K562 (cell line): ENCODE measurements around the gene OSGIN1. TPM values are rescaled to one million over a fixed set of nuclear protein-coding genes. Genes with fewer than 3 reads are reported as not detected.
A peak's percentile ranks its signal among the peaks of the same experiment; 100 is the strongest.

Experiments used
- ATAC-seq: fragments of 200-7000 bp; cut with Tn5 transposase; 3 replicates; pipeline ENCODE4 v1.9.1; 2020; ENCODE audit warnings: moderate library complexity
- BruUV-seq: library from RNA; stranded (reverse); fragments of 400-500 nt; replicated peaks from 2 replicates; lab custom pipeline; 2021; lab: Mats Ljungman, UMichigan
- CTCF ChIA-PET: fragments of 300-600 bp; formaldehyde crosslinking; extraction: SDS; loops from one replicate; lab custom pipeline; 2021; ENCODE audit warnings: low intra/inter-chr PET ratio; lab: Yijun Ruan, JAX
- POLR2A ChIA-PET: fragments of 300-600, 350-650 bp; sonication (Branson Sonifier 250); formaldehyde crosslinking; extraction: SDS; loops from one replicate; lab custom pipeline; 2021; ENCODE audit warnings: antibody characterized with exemption, inconsistent platforms; lab: Yijun Ruan, JAX
- DNase-seq, 4 experiments: peaks; one replicate each; pipeline versions ENCODE4 v3.0.0 to v3.0.0-alpha.2; 2011 to 2018; ENCODE audit warnings: low spot score in 3 of 4, mixed read lengths in 3 of 4; ENCODE audit errors: extremely low read depth in 1 of 4
- FAIRE-seq: peaks from 2 replicates; lab custom pipeline; 2011; peaks lifted over from hg19 to GRCh38; lab: Jason Lieb, UNC
- H2AFZ ChIP-seq: 2 replicates; pipeline ENCODE4 v1.6.0; 2011; ENCODE audit warnings: low read depth, low read length, control low read depth, inconsistent platforms
- H3K27ac ChIP-seq: fragments of 200-600 bp; 3 replicates; pipeline ENCODE4 v1.8.0; 2011; ENCODE audit warnings: low read depth, mild to moderate bottlenecking, control low read depth, inconsistent platforms, low read length, moderate library complexity, mixed read lengths; ENCODE audit errors: extremely low read depth
- H3K27me3 ChIP-seq, 2 experiments: fragments of 300-600 bp in 1 of 2; 2 replicates in 1 of 2; 3 replicates in 1 of 2; pipeline versions ENCODE4 v1.6.0 to v1.8.0; 2011; ENCODE audit warnings: inconsistent platforms in 2 of 2, low read length in 2 of 2, mild to moderate bottlenecking in 1 of 2, mixed read lengths in 1 of 2, moderate library complexity in 1 of 2; ENCODE audit not compliant: control insufficient read depth in 2 of 2, insufficient read depth in 2 of 2
- H3K36me3 ChIP-seq: fragments of 300-600 bp; 3 replicates; pipeline ENCODE4 v1.8.0; 2011; ENCODE audit warnings: mild to moderate bottlenecking, low read length, inconsistent platforms; ENCODE audit not compliant: control insufficient read depth, insufficient read depth
- H3K4me1 ChIP-seq, 2 experiments: fragments of 200-600 bp in 1 of 2; replicated peaks in 1 of 2; 2 replicates in 1 of 2; 3 replicates in 1 of 2; pipeline versions ENCODE4 v1.5.1 to v1.8.0; 2011; ENCODE audit warnings: inconsistent platforms in 2 of 2, low read length in 2 of 2, mild to moderate bottlenecking in 1 of 2, mixed read lengths in 1 of 2, moderate library complexity in 1 of 2; ENCODE audit not compliant: control insufficient read depth in 2 of 2, insufficient read depth in 2 of 2
- H3K4me2 ChIP-seq: 2 replicates; pipeline ENCODE4 v1.6.1; 2011; ENCODE audit warnings: low read length, control low read depth, inconsistent platforms, mixed read lengths; ENCODE audit not compliant: insufficient read depth
- H3K4me3 ChIP-seq: fragments of 200-600 bp; sonication (generic), shearing (Covaris generic); 2 replicates; pipeline ENCODE4 v1.5.1; 2016; ENCODE audit warnings: control low read depth, inconsistent platforms
- H3K79me2 ChIP-seq: fragments of 200-600 bp; 3 replicates; pipeline ENCODE4 v1.8.0; 2011; ENCODE audit warnings: low read length, inconsistent platforms; ENCODE audit not compliant: control insufficient read depth, insufficient read depth
- H3K9ac ChIP-seq, 2 experiments: 2 replicates each; pipeline versions ENCODE4 v1.6.0 to v1.6.1; 2011; ENCODE audit warnings: low read depth in 2 of 2, low read length in 2 of 2, control low read depth in 1 of 2, inconsistent platforms in 1 of 2, mild to moderate bottlenecking in 1 of 2, mixed read lengths in 1 of 2; ENCODE audit not compliant: insufficient read depth in 1 of 2
- H3K9me1 ChIP-seq: one replicate; pipeline ENCODE4 v1.6.0; 2011; ENCODE audit warnings: inconsistent platforms, mild to moderate bottlenecking, low read length, moderate library complexity; ENCODE audit not compliant: control insufficient read depth, insufficient read depth
- H3K9me3 ChIP-seq: replicated peaks from 2 replicates; pipeline ENCODE4 v1.5.1; 2011; ENCODE audit warnings: low read depth, low read length, inconsistent platforms; ENCODE audit not compliant: control insufficient read depth, insufficient read depth
- H4K20me1 ChIP-seq: replicated peaks from 2 replicates; pipeline ENCODE4 v1.6.1; 2011; ENCODE audit warnings: low read length, inconsistent platforms, mixed read lengths; ENCODE audit not compliant: control insufficient read depth, insufficient read depth
- CEBPB ChIP-seq: fragments of 450-650 bp; IDR thresholded peaks from 2 replicates; pipeline ENCODE4 v1.6.1; 2016; ENCODE audit warnings: missing genetic modification characterization, missing compliant biosample characterization
- CEBPG ChIP-seq, 3 experiments: fragments of 200-800 bp in 1 of 3; sonication (Bioruptor generic) in 1 of 3; sonication (generic) in 1 of 3; formaldehyde crosslinking in 1 of 3; IDR thresholded peaks in 2 of 3; conservative IDR thresholded peaks in 1 of 3; 2 replicates each; pipeline versions ENCODE4 v1.6.1 to v1.8.0; 2016 to 2022; ENCODE audit warnings: missing compliant biosample characterization in 2 of 3, missing genetic modification characterization in 2 of 3, mild to moderate bottlenecking in 1 of 3, missing genetic modification reagents in 1 of 3
- ETV1 ChIP-seq: fragments of 450-650 bp; conservative IDR thresholded peaks from 2 replicates; pipeline ENCODE4 v1.6.1; 2016; ENCODE audit warnings: missing genetic modification characterization, control low read depth, low read depth, missing compliant biosample characterization
- MEF2D ChIP-seq: conservative IDR thresholded peaks from 2 replicates; pipeline ENCODE4 v1.6.1; 2016; ENCODE audit warnings: low read depth, missing genetic modification characterization, missing compliant biosample characterization
- NFXL1 ChIP-seq: fragments of 450-650 bp; formaldehyde crosslinking; IDR thresholded peaks from 2 replicates; pipeline ENCODE4 v1.4.0; 2021; ENCODE audit warnings: mild to moderate bottlenecking
- SNRNP70 ChIP-seq: fragments of 200-400 bp; formaldehyde crosslinking; optimal IDR thresholded peaks from 2 replicates; pipeline ENCODE3; 2017; ENCODE audit warnings: low read depth, low read length
- TRIM24 ChIP-seq, 2 experiments: fragments of 450-650 bp; IDR thresholded peaks; 2 replicates each; pipeline ENCODE4 v1.6.1; 2016
- ZC3H11A ChIP-seq: IDR thresholded peaks from 2 replicates; pipeline ENCODE4 v1.6.1; 2012; ENCODE audit warnings: low read depth, low read length, improper control_type of control experiment
- ZNF224 ChIP-seq: sonication (generic); formaldehyde crosslinking; IDR thresholded peaks from 2 replicates; pipeline ENCODE4 v1.8.0; 2022; ENCODE audit warnings: mild to moderate bottlenecking, missing genetic modification reagents
- WGBS: fragments of 100-300 bp; shearing (Covaris generic); methylation state at CpG from one replicate; pipeline ENCODE4 v1.1.6; 2016; ENCODE audit warnings: low coverage, mixed read lengths; ENCODE audit not compliant: insufficient coverage; ENCODE audit errors: missing lambda C conversion rate; 5-methylcytosine and 5-hydroxymethylcytosine counted together
- in situ Hi-C: fragments of 300-500 bp; cut with MboI; formaldehyde crosslinking; loops from 4 replicates; pipeline ENCODE4 v1.15.0; 2018; ENCODE audit warnings: inconsistent platforms, mixed read lengths
- intact Hi-C: fragments of 100-400 bp; cut with micrococcal nuclease; formaldehyde crosslinking; loops from 2 replicates; pipeline ENCODE4 v1.14.2; 2022
- polyA plus RNA-seq, 8 experiments: library from polyadenylated mRNA; depleted of rRNA in 4 of 8; stranded (reverse) in 5 of 8; unstranded in 3 of 8; fragments of >200 nt; fragmentation: Nextera tagmentation in 2 of 8; fragmentation: Illumina TruSeq in 1 of 8; extraction: Ambion mirVana in 2 of 8; extraction: Trizol in 1 of 8; gene quantifications; 2 replicates each; pipeline versions ENCODE4 v1.2.1 to v1.2.3, GENCODE V29; 2011 to 2014; ENCODE audit warnings: inconsistent platforms in 1 of 8, missing spikeins in 1 of 8
- total RNA-seq, 7 experiments: library from RNA; depleted of rRNA in 6 of 7; stranded (reverse); fragments of >200 nt in 6 of 7; fragmentation: Illumina TruSeq in 2 of 7; extraction: Trizol in 2 of 7; gene quantifications; 2 replicates each; pipeline versions ENCODE4 v1.2.1 to v1.2.3, GENCODE V29; 2011 to 2021; ENCODE audit warnings: low replicate concordance in 1 of 7
- TF ChIP-seq, protein P1 (sequence below): fragments of 450-650 bp; IDR thresholded peaks from 2 replicates; pipeline ENCODE4 v1.6.1; 2016; ENCODE audit warnings: missing biosample characterization, missing genetic modification characterization
- TF ChIP-seq, protein P2 (sequence below), 2 experiments: fragments of 450-650 bp; IDR thresholded peaks; 2 replicates each; pipeline ENCODE4 v1.6.1; 2018; ENCODE audit warnings: mild to moderate bottlenecking in 2 of 2, low read depth in 1 of 2; ENCODE audit not compliant: partially characterized antibody in 2 of 2
- TF ChIP-seq, protein P3 (sequence below): IDR thresholded peaks from 3 replicates; pipeline ENCODE4 v1.6.1; 2011; ENCODE audit warnings: borderline replicate concordance, mild to moderate bottlenecking, moderate library complexity; ENCODE audit not compliant: insufficient read length; ENCODE audit errors: extremely low read depth

OSGIN1 gene
- total and polyA plus RNA-seq, 9 of the 15 experiments (the other 6 are each of a cell fraction or from before 2014, with no cell fraction given), result 0.03 to 3.6 (median 1.6) TPM

GRCh38 chr16:83994087-83994486, 41.0 kb downstream of the OSGIN1 start:
- ATAC-seq, result peak; percentile 6; the same call in 1 of the 3 replicates
- Histone ChIP-seq H3K9me1 (no peaks in the 10 kb centered on the region), H3K36me3 (no peaks in the 10 kb centered on the region), H3K79me2 (no peaks in the 10 kb centered on the region), H2AFZ (no peak overlapping the region), H3K27me3 (peaks cover 64 to 88% of the 10 kb centered on the region in 2 experiments), H3K27ac (no peak overlapping the region), H3K4me1 (peaks cover 2 to 5% of the 10 kb centered on the region in 2 experiments; a peak in 3 of 5 replicates), H3K4me2 (no peak overlapping the region), H3K4me3 (no peak overlapping the region), H3K9me3 (no peaks in the 10 kb centered on the region), H4K20me1 (peaks cover 13% of the 10 kb centered on the region; the same call in 1 of the 2 replicates), H3K9ac (no peak overlapping the region)
- intact Hi-C loops, result no loop called here
- no peak for FAIRE-seq
- in situ Hi-C loops, result no loop called here
- 14% methylated on average over 8 of the region's 8 CpGs for WGBS
- DNase-seq, result no peak
- ChIA-PET CTCF (no interaction called here), POLR2A (interaction anchor here (1.4 kb wide), 1 partner anchor 9 kb away, joined by 5 read pairs; no protein-coding TSS in a partner anchor)
- BruUV-seq, result no TSS peak
- TF ChIP-seq, protein P1, sequence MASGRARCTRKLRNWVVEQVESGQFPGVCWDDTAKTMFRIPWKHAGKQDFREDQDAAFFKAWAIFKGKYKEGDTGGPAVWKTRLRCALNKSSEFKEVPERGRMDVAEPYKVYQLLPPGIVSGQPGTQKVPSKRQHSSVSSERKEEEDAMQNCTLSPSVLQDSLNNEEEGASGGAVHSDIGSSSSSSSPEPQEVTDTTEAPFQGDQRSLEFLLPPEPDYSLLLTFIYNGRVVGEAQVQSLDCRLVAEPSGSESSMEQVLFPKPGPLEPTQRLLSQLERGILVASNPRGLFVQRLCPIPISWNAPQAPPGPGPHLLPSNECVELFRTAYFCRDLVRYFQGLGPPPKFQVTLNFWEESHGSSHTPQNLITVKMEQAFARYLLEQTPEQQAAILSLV (tag), result 0 out of 2 replicates have a peak, but pooled peaks have one; percentile 35
- TF ChIP-seq CEBPB (tag) (peak; percentile 98), ETV1 (tag) (no peak), ZC3H11A (no peak), SNRNP70 (no peak), ZNF224 (CRISPR knock-in tag) (no peak), TRIM24 (IDR thresholded peaks at IDR 0.05) (peak; percentile 34 to 68; a peak in 3 of 4 replicates), NFXL1 (CRISPR knock-in tag) (no peak), MEF2D (tag) (no peak), CEBPG (CRISPR knock-in tag; IDR thresholded peaks at IDR 0.05) (peak; percentile 91), CEBPG (tag; conservative IDR thresholded peaks at IDR 0.05 in 1 of 2, IDR thresholded peaks at IDR 0.05 in 1 of 2) (peak; percentile 99)
- TF ChIP-seq, protein P2, sequence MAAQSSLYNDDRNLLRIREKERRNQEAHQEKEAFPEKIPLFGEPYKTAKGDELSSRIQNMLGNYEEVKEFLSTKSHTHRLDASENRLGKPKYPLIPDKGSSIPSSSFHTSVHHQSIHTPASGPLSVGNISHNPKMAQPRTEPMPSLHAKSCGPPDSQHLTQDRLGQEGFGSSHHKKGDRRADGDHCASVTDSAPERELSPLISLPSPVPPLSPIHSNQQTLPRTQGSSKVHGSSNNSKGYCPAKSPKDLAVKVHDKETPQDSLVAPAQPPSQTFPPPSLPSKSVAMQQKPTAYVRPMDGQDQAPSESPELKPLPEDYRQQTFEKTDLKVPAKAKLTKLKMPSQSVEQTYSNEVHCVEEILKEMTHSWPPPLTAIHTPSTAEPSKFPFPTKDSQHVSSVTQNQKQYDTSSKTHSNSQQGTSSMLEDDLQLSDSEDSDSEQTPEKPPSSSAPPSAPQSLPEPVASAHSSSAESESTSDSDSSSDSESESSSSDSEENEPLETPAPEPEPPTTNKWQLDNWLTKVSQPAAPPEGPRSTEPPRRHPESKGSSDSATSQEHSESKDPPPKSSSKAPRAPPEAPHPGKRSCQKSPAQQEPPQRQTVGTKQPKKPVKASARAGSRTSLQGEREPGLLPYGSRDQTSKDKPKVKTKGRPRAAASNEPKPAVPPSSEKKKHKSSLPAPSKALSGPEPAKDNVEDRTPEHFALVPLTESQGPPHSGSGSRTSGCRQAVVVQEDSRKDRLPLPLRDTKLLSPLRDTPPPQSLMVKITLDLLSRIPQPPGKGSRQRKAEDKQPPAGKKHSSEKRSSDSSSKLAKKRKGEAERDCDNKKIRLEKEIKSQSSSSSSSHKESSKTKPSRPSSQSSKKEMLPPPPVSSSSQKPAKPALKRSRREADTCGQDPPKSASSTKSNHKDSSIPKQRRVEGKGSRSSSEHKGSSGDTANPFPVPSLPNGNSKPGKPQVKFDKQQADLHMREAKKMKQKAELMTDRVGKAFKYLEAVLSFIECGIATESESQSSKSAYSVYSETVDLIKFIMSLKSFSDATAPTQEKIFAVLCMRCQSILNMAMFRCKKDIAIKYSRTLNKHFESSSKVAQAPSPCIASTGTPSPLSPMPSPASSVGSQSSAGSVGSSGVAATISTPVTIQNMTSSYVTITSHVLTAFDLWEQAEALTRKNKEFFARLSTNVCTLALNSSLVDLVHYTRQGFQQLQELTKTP (IDR thresholded peaks at IDR 0.05; ENCODE audit: low read depth in 1 of 2, partially characterized antibody in 2 of 2), result no peak
- TF ChIP-seq, protein P3, sequence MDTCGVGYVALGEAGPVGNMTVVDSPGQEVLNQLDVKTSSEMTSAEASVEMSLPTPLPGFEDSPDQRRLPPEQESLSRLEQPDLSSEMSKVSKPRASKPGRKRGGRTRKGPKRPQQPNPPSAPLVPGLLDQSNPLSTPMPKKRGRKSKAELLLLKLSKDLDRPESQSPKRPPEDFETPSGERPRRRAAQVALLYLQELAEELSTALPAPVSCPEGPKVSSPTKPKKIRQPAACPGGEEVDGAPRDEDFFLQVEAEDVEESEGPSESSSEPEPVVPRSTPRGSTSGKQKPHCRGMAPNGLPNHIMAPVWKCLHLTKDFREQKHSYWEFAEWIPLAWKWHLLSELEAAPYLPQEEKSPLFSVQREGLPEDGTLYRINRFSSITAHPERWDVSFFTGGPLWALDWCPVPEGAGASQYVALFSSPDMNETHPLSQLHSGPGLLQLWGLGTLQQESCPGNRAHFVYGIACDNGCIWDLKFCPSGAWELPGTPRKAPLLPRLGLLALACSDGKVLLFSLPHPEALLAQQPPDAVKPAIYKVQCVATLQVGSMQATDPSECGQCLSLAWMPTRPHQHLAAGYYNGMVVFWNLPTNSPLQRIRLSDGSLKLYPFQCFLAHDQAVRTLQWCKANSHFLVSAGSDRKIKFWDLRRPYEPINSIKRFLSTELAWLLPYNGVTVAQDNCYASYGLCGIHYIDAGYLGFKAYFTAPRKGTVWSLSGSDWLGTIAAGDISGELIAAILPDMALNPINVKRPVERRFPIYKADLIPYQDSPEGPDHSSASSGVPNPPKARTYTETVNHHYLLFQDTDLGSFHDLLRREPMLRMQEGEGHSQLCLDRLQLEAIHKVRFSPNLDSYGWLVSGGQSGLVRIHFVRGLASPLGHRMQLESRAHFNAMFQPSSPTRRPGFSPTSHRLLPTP, result no peak
